ENCODE results near the gene SH2B3.

GRCh38 chr12:111420494-111420893 lies 14.8 kb downstream of the SH2B3 start:
- TF ChIP-seq CTCF (IDR thresholded peaks at IDR 0.05; ENCODE audit: insufficient read depth, low read length, poor library complexity, severe bottlenecking) (no peak), EZH2phosphoT487 (conservative IDR thresholded peaks at IDR 0.05; ENCODE audit: low read length) (no peak)

Data from SU-DHL-6 (cell line).